HEK293 (cell line): ENCODE data around the gene SLC25A47.

Experiments used
- CTCF ChIA-PET: fragments of 350-600 bp; formaldehyde crosslinking; extraction: SDS; loops from one replicate; lab custom pipeline; 2021; ENCODE audit warnings: antibody characterized with exemption; lab: Yijun Ruan, JAX
- POLR2A ChIA-PET: fragments of 300-600 bp; formaldehyde crosslinking; extraction: SDS; loops from one replicate; lab custom pipeline; 2020; ENCODE audit warnings: antibody characterized with exemption, inconsistent platforms; lab: Yijun Ruan, JAX
- H3K27ac ChIP-seq: fragments of 200-500 bp; sonication (Bioruptor generic); 2 replicates; pipeline ENCODE4 v1.5.1; 2014; ENCODE audit warnings: low read depth, low read length, control low read depth, inconsistent platforms; ENCODE audit errors: extremely low read depth
- H3K36me3 ChIP-seq, 2 experiments: fragments of 200-500 bp in 1 of 2; sonication (Bioruptor generic) in 1 of 2; 1 replicate in 1 of 2; 2 replicates in 1 of 2; pipeline ENCODE4 v1.5.1; 2014 to 2017; ENCODE audit warnings: inconsistent platforms in 2 of 2, low read length in 2 of 2; ENCODE audit not compliant: control insufficient read depth in 2 of 2, insufficient read depth in 1 of 2
- H3K4me1 ChIP-seq: fragments of 200-500 bp; sonication (Bioruptor generic); 2 replicates; pipeline ENCODE4 v1.5.1; 2014; ENCODE audit warnings: mild to moderate bottlenecking, low read length, inconsistent platforms; ENCODE audit not compliant: control insufficient read depth, insufficient read depth
- H3K4me3 ChIP-seq: 2 replicates; pipeline ENCODE4 v1.5.1; 2011; ENCODE audit warnings: low read depth, mild to moderate bottlenecking, control low read depth, low read length, moderate library complexity
- H3K9me3 ChIP-seq: fragments of 200-500 bp; sonication (Bioruptor generic); 2 replicates; pipeline ENCODE4 v1.5.1; 2014; ENCODE audit warnings: low read depth, low read length, inconsistent platforms; ENCODE audit not compliant: control insufficient read depth, insufficient read depth
- BCL11A ChIP-seq: fragments of 450-650 bp; formaldehyde crosslinking; IDR thresholded peaks from 2 replicates; pipeline ENCODE4 v1.5.1; 2016; ENCODE audit warnings: low read depth, missing biosample characterization, missing genetic modification characterization
- EGR2 ChIP-seq: fragments of 450-650 bp; formaldehyde crosslinking; IDR thresholded peaks from 2 replicates; pipeline ENCODE4 v1.5.1; 2016; ENCODE audit warnings: low read depth, missing biosample characterization, missing genetic modification characterization
- SCRT1 ChIP-seq: fragments of 450-650 bp; formaldehyde crosslinking; IDR thresholded peaks from 2 replicates; pipeline ENCODE4 v1.5.1; 2016; ENCODE audit warnings: missing biosample characterization, missing genetic modification characterization, borderline replicate concordance
- ZFP37 ChIP-seq: fragments of 450-650 bp; formaldehyde crosslinking; IDR thresholded peaks from 2 replicates; pipeline ENCODE4 v1.5.1; 2016; ENCODE audit warnings: missing biosample characterization, missing genetic modification characterization
- ZIC2 ChIP-seq: fragments of 450-650 bp; formaldehyde crosslinking; IDR thresholded peaks from 2 replicates; pipeline ENCODE4 v1.5.1; 2016; ENCODE audit warnings: missing biosample characterization, missing genetic modification characterization
- ZNF473 ChIP-seq: fragments of 450-650 bp; formaldehyde crosslinking; IDR thresholded peaks from 2 replicates; pipeline ENCODE4 v1.5.1; 2017; ENCODE audit warnings: missing biosample characterization, missing genetic modification characterization
- ZNF626 ChIP-seq: fragments of 450-650 bp; sonication (Bioruptor Pico); formaldehyde crosslinking; IDR thresholded peaks from 2 replicates; pipeline ENCODE4 v1.5.1; 2018; ENCODE audit warnings: missing biosample characterization, missing genetic modification characterization, inconsistent platforms
- ZNF701 ChIP-seq: fragments of 450-650 bp; formaldehyde crosslinking; IDR thresholded peaks from 2 replicates; pipeline ENCODE4 v1.5.1; 2016; ENCODE audit warnings: missing biosample characterization, missing genetic modification characterization
- ZNF768 ChIP-seq: fragments of 450-650 bp; formaldehyde crosslinking; IDR thresholded peaks from 2 replicates; pipeline ENCODE4 v1.5.1; 2018; ENCODE audit warnings: missing biosample characterization, mild to moderate bottlenecking, missing genetic modification characterization
- ZSCAN30 ChIP-seq: fragments of 450-650 bp; IDR thresholded peaks from 2 replicates; pipeline ENCODE4 v1.5.1; 2018; ENCODE audit warnings: missing biosample characterization, mild to moderate bottlenecking, missing genetic modification characterization, moderate library complexity
- TF ChIP-seq, protein P1 (sequence below): fragments of 450-650 bp; formaldehyde crosslinking; optimal IDR thresholded peaks from 2 replicates; pipeline ENCODE3; 2016; ENCODE audit warnings: missing biosample characterization, mild to moderate bottlenecking, missing genetic modification characterization
- TF ChIP-seq, protein P2 (sequence below): fragments of 450-650 bp; formaldehyde crosslinking; IDR thresholded peaks from 2 replicates; pipeline ENCODE4 v1.5.1; 2016; ENCODE audit warnings: missing biosample characterization, missing genetic modification characterization
- TF ChIP-seq, protein P3 (sequence below): fragments of 450-650 bp; formaldehyde crosslinking; IDR thresholded peaks from 2 replicates; pipeline ENCODE4 v1.5.1; 2016; ENCODE audit warnings: missing biosample characterization, missing genetic modification characterization
- TF ChIP-seq, protein P4 (sequence below): fragments of 450-650 bp; IDR thresholded peaks from 2 replicates; pipeline ENCODE4 v1.5.1; 2018; ENCODE audit warnings: missing biosample characterization, mild to moderate bottlenecking, missing genetic modification characterization
- TF ChIP-seq, protein P5 (sequence below): fragments of 450-650 bp; formaldehyde crosslinking; IDR thresholded peaks from 2 replicates; pipeline ENCODE4; 2016; ENCODE audit warnings: missing biosample characterization, missing genetic modification characterization
- TF ChIP-seq, protein P6 (sequence below): fragments of 450-650 bp; formaldehyde crosslinking; IDR thresholded peaks from 2 replicates; pipeline ENCODE4 v1.5.1; 2016; ENCODE audit warnings: missing biosample characterization, missing genetic modification characterization

The SLC25A47 gene

DNA sequence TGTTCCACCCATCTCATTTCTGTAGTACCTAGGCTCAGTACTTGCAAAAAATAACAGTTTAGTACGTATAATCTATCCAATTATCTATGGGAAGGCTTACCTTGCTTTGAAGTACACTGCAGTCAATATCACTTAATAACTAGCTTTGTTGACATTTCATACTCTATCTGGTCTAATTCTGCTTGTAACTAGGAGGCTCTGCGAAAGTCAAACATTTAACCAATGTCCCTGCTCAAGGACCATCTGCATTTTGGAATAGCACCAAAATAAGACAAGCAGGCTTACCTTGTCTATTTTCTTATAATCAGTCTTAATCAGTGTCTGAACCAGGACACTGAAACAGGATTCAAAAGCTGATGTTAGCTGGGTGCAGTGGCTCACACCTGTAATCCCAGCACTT is 39.9 kb downstream of the SLC25A47 start:
- Histone ChIP-seq H3K4me1 (peaks cover 2% of the 10 kb centered on the region; the same call in 1 of the 2 replicates), H3K27ac (no peak overlapping the region), H3K4me3 (no peak overlapping the region), H3K36me3 (peaks cover 18 to 68% of the 10 kb centered on the region in 2 experiments), H3K9me3 (no peaks in the 10 kb centered on the region)
- CTCF ChIA-PET: interaction anchor here (0.6 to 1.7 kb wide), 3 partner anchors 22 to 290 kb away, joined by 3 to 5 read pairs (median 3); no protein-coding TSS in a partner anchor
- POLR2A ChIA-PET: no interaction called here
- TF ChIP-seq, protein P1, sequence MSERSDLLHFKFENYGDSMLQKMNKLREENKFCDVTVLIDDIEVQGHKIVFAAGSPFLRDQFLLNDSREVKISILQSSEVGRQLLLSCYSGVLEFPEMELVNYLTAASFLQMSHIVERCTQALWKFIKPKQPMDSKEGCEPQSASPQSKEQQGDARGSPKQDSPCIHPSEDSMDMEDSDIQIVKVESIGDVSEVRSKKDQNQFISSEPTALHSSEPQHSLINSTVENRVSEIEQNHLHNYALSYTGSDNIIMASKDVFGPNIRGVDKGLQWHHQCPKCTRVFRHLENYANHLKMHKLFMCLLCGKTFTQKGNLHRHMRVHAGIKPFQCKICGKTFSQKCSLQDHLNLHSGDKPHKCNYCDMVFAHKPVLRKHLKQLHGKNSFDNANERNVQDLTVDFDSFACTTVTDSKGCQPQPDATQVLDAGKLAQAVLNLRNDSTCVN: no peak
- TF ChIP-seq, protein P2, sequence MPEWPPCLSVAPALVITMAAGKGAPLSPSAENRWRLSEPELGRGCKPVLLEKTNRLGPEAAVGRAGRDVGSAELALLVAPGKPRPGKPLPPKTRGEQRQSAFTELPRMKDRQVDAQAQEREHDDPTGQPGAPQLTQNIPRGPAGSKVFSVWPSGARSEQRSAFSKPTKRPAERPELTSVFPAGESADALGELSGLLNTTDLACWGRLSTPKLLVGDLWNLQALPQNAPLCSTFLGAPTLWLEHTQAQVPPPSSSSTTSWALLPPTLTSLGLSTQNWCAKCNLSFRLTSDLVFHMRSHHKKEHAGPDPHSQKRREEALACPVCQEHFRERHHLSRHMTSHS (tag by site-specific recombination): no peak
- TF ChIP-seq ZNF701 (tag by site-specific recombination) (no peak), ZIC2 (tag by site-specific recombination) (no peak), BCL11A (tag by site-specific recombination) (no peak), ZNF473 (no peak), SCRT1 (tag by site-specific recombination) (no peak), EGR2 (tag by site-specific recombination) (no peak)
- TF ChIP-seq, protein P3, sequence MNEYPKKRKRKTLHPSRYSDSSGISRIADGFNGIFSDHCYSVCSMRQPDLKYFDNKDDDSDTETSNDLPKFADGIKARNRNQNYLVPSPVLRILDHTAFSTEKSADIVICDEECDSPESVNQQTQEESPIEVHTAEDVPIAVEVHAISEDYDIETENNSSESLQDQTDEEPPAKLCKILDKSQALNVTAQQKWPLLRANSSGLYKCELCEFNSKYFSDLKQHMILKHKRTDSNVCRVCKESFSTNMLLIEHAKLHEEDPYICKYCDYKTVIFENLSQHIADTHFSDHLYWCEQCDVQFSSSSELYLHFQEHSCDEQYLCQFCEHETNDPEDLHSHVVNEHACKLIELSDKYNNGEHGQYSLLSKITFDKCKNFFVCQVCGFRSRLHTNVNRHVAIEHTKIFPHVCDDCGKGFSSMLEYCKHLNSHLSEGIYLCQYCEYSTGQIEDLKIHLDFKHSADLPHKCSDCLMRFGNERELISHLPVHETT (tag by site-specific recombination): no peak
- TF ChIP-seq, protein P4, sequence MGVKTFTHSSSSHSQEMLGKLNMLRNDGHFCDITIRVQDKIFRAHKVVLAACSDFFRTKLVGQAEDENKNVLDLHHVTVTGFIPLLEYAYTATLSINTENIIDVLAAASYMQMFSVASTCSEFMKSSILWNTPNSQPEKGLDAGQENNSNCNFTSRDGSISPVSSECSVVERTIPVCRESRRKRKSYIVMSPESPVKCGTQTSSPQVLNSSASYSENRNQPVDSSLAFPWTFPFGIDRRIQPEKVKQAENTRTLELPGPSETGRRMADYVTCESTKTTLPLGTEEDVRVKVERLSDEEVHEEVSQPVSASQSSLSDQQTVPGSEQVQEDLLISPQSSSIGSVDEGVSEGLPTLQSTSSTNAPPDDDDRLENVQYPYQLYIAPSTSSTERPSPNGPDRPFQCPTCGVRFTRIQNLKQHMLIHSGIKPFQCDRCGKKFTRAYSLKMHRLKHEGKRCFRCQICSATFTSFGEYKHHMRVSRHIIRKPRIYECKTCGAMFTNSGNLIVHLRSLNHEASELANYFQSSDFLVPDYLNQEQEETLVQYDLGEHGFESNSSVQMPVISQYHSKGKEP (tag by site-specific recombination): no peak
- TF ChIP-seq, protein P5, sequence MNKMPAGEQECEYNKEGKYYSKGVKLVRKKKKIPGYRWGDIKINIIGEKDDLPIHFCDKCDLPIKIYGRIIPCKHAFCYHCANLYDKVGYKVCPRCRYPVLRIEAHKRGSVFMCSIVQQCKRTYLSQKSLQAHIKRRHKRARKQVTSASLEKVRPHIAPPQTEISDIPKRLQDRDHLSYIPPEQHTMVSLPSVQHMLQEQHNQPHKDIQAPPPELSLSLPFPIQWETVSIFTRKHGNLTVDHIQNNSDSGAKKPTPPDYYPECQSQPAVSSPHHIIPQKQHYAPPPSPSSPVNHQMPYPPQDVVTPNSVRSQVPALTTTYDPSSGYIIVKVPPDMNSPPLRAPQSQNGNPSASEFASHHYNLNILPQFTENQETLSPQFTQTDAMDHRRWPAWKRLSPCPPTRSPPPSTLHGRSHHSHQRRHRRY (tag by site-specific recombination): no peak

DNA sequence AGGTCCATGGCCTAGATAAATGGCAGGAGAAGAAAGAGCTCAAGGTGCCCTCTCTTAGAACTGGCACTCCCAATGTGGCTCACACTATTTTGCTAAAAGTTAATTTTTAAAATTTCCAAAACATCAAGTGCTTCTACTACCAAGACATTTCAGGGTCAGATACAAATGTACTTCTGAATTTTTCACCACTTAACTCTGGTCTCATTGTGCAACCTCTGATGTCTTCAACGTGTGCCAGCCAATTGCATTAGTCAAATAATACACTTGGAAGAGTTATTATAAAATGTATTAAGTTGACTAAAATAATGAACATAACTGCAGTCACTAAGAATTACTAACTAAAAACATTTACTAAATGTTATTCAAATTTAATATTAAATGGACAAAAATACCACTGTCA is 41.3 kb downstream of the SLC25A47 start:
- peaks cover 2% of the 10 kb centered on the region; the same call in 1 of the 2 replicates for H3K4me1 ChIP-seq
- H3K36me3 ChIP-seq: peaks cover 10 to 63% of the 10 kb centered on the region in 2 experiments
- no peak overlapping the region for H3K27ac ChIP-seq
- TF ChIP-seq ZSCAN30: no peak
- TF ChIP-seq ZNF626 (tag by site-specific recombination): no peak
- TF ChIP-seq ZFP37 (tag by site-specific recombination): no peak
- no peak for TF ChIP-seq ZNF768 (tag by site-specific recombination)
- TF ChIP-seq, protein P6, sequence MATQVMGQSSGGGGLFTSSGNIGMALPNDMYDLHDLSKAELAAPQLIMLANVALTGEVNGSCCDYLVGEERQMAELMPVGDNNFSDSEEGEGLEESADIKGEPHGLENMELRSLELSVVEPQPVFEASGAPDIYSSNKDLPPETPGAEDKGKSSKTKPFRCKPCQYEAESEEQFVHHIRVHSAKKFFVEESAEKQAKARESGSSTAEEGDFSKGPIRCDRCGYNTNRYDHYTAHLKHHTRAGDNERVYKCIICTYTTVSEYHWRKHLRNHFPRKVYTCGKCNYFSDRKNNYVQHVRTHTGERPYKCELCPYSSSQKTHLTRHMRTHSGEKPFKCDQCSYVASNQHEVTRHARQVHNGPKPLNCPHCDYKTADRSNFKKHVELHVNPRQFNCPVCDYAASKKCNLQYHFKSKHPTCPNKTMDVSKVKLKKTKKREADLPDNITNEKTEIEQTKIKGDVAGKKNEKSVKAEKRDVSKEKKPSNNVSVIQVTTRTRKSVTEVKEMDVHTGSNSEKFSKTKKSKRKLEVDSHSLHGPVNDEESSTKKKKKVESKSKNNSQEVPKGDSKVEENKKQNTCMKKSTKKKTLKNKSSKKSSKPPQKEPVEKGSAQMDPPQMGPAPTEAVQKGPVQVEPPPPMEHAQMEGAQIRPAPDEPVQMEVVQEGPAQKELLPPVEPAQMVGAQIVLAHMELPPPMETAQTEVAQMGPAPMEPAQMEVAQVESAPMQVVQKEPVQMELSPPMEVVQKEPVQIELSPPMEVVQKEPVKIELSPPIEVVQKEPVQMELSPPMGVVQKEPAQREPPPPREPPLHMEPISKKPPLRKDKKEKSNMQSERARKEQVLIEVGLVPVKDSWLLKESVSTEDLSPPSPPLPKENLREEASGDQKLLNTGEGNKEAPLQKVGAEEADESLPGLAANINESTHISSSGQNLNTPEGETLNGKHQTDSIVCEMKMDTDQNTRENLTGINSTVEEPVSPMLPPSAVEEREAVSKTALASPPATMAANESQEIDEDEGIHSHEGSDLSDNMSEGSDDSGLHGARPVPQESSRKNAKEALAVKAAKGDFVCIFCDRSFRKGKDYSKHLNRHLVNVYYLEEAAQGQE (tag by site-specific recombination): no peak
- ChIA-PET CTCF (interaction anchor here (1.1 to 1.3 kb wide), 2 partner anchors 18 to 61 kb away, joined by 3 to 4 read pairs; no protein-coding TSS in a partner anchor), POLR2A (no interaction called here)
- H3K4me3 ChIP-seq: no peak overlapping the region
- no peaks in the 10 kb centered on the region for H3K9me3 ChIP-seq
